NK-92 (cell line): ENCODE results near the gene DCAF5.
"Not testable (repeated sequence)": the region's sequence is repeated elsewhere in the genome, so short reads cannot be mapped to it uniquely, and the experiment has no call there.

Source experiments
- DNase-seq: peaks from one replicate; lab custom pipeline; 2025; ENCODE audit not compliant: unreplicated experiment; lab: John Stamatoyannopoulos, UW

The DCAF5 gene

DNA sequence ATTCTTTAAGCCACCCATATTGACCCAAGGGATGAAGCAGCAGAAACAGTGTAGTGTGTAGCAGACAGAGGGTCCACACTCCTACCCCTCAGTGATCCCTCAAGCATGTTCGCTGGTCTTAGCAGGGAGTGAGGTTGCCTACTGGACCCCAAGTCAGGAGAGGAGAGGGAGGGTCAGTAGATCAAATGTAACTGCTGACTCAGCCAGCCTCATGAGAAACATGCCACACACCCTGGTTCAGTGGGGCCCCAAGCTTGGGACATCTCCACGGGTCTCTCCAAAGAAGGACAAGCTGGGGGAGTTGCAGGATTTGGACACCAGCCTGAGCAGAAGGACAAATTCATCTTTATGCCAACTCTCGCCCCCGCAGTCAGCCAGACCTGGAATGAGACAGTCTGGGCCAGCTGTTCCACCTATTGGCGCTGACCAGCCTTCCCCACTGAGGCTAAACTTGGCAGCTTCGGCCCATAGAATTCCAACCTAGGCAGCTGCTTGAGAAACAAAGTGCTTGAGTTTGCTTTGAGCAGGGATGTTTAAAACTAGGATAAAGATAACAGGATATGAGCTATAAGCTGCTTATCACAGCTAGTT is 107.9 kb downstream of the DCAF5 start:
- DNase-seq, result no peak

DNA sequence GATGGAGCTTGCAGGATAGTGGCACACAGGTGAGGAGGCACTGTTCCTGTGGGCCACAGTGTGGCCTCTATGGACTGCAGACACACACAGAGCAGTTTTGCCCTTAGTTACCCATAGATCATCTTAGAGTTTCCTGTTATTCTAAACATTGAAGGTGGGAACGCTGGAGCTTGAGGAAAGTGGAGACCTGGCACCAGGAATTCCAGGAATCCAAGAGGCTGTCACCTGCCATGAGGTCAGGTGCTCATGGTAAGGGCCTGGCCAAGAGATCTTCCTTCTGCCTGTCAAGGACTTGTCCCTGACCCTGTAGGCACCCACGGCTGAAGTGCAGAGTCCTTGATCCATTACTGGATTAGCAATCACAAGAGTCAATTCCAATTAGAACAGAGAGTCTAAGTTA is 108.6 kb downstream of the DCAF5 start:
- DNase-seq, result no peak

- no peak for DNase-seq
These were observed 109.2 kb downstream of the DCAF5 start for GRCh38 chr14:69043596-69044260.

DNA sequence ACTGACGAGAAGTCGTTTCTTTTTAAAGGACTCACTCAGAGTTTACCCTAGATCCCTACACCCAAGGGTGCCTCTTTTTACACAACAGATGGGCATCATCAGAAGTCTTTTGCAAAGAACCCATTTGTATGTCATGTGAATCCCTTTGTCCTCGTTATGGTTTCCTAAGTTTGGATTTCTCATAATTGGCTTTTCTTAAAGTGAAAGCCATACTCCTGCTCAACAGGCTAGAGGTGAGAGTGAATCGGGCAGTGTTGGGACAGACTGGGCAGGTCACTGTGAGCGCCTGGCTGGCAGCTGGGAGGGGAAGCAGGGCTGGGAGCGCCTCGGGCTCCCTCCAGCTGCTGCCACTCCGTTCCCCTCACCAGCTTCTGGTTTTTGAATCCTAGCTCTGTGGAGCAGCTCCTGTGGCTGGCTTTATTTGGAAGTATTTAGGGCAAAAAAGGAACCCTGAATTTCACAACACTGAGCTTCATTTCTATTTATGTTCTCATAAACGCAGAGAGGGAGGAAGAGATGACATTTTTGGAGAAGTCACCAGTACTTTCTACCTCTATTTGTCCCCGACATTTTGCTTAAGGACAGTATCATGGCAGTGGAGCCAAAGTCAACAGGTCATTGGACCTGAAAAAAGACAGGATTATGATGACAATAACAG is 110.0 kb downstream of the DCAF5 start:
- no peak for DNase-seq

GRCh38 chr14:69042299-69042698 is 110.6 kb downstream of the DCAF5 start:
- DNase-seq, result no peak

- DNase-seq, result no peak
These were observed 111.1 kb downstream of the DCAF5 start for GRCh38 chr14:69041783-69042182.

- no peak for DNase-seq
These were observed 112.6 kb downstream of the DCAF5 start for GRCh38 chr14:69040353-69040752.

GRCh38 chr14:69039288-69039628 is 113.7 kb downstream of the DCAF5 start:
- no peak for DNase-seq

DNA sequence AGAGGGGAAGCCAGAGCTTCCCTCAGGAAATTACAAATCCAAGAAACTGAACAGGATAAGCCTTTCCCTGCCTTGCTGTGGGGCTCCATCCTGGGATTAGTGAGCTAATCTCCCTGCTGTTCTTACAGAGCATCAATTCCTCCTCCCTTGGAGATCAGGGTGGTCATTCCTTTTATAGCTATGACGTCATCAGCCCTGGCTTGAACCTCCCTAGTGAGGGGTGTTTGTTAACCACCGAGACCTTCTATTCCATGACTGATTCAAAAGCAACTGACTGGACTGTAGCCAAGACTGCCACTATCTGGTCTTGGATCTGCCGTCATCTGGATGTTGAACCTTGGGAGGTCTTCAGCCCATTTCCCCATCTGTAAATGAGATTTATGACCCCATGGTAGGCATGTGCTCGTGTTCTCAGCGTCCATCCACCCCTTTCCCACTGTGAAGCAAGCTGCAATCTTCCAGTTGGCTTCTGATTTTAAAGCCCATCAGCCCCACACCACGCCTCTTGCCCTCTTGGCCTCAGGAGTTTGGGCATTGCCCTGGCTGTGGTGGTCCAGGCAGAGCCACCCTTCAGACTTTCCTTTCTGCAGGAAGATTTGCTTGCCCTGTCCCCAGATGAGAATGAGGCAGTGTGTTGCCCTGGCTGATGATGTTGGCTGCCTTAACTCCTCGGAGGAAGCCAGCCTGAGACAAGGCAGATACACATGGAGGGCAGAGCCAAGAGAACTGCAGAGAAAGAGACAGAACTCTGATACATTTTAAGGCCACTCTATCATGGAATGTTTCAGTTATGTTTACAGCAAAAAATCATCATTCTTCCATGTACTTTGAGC is 114.2 kb downstream of the DCAF5 start:
- DNase-seq, result no peak

DNA sequence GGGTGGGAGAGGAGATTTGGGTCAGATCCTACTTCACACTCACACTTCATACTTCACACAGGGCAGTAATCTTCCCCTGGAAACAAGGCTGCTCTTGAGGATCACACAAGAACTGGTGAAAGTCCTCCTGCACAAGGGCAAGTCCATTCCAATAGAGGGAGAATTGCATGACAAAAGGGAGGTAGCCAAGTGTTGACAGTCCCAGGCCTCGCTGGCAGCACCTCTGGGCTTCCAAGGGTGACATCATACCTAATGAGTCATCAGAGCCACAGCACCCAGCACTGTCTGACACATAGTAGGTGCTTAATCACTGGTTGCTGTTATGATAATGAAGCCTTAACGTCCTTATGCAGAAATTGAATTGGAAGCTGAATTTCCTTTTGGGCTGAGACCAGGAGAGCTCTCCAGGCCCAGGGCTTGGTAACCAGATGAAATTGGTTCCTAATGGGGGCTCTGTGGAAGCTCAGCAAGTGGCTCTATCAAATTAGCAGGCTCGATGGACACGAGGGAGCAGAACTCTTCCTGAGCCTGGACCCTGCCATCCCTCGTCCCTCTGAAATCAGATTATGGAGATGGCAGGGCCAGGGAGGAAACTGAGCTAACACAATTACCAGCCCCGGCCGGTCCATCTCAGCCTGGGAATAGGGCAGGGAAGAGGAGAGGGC is 115.0 kb downstream of the DCAF5 start:
- DNase-seq, result no peak

DNA sequence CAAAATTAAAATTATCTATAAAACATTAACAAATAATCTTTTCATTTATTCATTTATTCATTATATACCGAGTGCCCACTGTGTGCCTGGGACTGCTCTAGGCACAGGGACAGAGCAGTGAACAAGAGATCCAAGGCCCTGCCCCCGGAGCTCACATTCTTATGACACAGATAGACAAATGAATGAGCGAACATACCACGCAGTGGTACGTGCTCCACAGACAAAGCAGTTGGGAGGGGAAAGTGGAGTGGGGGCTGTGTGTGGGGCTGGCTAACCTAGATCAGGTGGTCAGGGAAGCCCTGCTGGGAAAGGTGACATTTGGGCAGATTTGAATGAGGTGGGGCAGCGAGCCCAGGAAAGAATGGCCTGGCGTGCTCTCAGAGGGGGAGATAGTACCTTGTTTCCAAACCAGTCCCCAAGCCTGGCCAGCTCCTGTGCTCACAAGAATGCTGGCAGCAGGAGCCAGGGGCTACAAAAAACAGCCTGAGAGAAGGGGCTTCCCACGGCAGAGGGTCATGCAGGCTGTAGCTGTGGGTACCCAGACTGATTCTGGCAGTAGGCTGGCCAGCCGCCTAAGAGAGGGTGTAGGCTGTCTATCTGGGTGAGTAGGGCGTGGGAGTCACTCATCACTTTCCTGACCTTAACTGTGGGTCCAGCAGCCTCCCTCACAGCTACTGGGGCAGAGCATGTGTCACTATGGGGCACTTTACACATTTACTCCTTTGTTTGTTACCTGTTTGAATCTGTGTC is 116.0 kb downstream of the DCAF5 start:
- no peak for DNase-seq

- no peak for DNase-seq
These were observed 118.2 kb downstream of the DCAF5 start for GRCh38 chr14:69034612-69035262.

DNA sequence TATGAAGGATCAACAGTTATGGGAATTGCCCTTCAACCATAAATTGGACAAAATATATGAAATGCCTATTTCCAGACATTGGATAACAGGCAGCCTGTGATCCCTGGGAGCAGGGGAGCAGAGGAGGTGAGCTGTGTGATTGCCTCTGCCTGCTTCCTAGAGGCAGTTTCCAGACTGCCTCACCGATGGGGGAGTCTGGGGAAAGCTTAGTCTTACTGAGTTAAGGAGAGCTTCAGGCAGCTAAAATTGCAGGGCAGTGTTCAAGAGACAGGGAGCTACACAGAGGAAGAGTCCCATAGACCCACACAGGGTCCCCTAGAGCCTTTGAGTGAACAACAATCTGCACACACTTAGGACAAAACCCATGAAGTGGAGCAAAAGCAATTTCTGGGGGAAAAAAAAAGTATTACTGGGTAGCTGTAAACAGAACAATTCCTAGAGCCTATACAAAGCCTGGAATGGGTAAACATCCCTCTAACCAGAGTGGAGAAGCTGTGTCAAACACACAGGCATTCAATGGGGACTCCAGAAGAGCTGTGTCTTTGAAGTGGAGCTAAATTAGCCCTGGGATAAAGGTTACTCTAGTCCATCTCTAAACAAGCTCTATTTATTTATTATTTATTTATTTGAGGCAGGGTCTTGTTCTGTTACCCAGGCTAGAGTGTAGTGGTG is 125.5 kb downstream of the DCAF5 start:
- no peak for DNase-seq

- DNase-seq, result no peak
These were observed 129.9 kb downstream of the DCAF5 start for GRCh38 chr14:69023035-69023434.

- not testable (repeated sequence) for DNase-seq
These were observed 130.8 kb downstream of the DCAF5 start for GRCh38 chr14:69022093-69022492.

- DNase-seq, result no peak
These were observed 135.2 kb downstream of the DCAF5 start for GRCh38 chr14:69017706-69018105.

DNA sequence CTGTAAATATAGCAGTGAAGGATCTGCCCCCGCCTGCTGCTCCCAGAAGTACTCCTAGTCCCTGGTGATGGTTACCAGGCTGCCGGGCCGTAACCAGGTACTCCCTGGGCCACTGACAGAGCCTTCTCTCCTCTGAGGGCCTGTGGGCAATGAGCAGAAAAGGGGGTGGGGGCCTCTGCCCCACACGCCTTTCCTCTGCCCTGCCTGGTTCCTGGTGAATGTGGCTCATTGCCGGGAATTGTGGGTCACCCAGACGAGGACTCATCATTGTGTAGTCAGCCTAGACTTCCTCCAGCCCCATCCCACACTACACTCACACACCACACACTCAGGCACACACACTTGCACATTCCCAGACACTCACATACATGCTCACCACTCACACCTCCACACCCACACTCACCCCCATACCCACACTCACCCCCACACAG is 138.1 kb downstream of the DCAF5 start:
- DNase-seq, result no peak

DNA sequence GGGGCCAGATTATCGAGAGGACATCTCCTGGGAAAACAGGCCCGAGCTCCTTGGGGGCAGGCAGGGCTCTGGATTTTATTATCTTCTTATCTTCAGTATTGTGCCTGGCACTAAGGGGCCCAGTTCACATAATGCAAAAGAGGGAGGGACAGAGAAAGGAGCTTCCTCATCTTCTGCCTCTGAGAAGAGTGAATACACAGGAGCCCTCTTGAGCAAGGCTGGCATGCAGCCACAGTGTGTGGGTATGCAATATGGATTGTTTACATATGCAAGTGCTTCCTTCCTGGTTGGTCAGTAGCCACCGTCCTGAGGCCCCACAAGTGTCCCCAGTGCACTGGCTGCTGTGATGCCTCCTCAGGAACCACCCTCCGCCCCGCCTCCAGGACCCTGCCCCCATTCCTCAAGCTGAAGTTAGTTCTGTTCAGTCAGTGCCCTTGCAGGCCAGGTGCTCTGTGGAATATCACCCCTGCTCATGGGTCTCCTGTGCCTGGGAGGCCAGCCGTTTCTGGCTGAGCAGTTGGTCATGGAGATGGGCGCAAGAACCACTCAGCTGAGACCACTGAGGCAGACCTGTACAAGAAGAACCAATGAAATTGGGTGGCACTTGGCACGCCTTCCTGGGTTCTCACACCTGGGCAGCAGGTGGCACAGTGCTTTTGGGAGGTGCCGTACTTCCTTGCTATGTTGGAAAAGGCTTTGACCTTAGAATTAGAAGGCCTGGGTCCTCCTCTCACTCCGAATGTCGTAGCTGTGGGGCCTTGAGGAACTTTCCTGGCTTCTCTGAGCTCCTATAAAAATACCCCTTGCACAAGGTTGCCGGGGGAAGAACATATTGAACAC is 138.8 kb downstream of the DCAF5 start:
- no peak for DNase-seq
